ENCODE results near the gene PSME1. TPM values are rescaled to one million over a fixed set of nuclear protein-coding genes. Genes with fewer than 3 reads are reported as not detected.
A peak's percentile ranks its signal among the peaks of the same experiment; 100 is the strongest.

PSME1 gene
- total and polyA plus RNA-seq, 2 of the 13 experiments (the other 11 are each of a cell fraction or from before 2014, with no cell fraction given): 159 to 608 TPM

- no peak for TF ChIP-seq ZNF558 (CRISPR knock-in tag; IDR thresholded peaks at IDR 0.05; ENCODE audit: borderline replicate concordance)
- TF ChIP-seq ZHX2 (IDR thresholded peaks at IDR 0.05; ENCODE audit: low read depth): 0 out of 2 replicates have a peak, but pooled peaks have one; percentile 8
- no peak for TF ChIP-seq ZHX2 (CRISPR knock-in tag; IDR thresholded peaks at IDR 0.05; ENCODE audit: borderline replicate concordance)
- TF ChIP-seq ZNF44 (CRISPR knock-in tag; IDR thresholded peaks at IDR 0.05): no peak
- no peak for TF ChIP-seq ZNF234 (CRISPR knock-in tag; conservative IDR thresholded peaks at IDR 0.05)
- no peak for TF ChIP-seq RAD21 (CRISPR knock-in tag; IDR thresholded peaks at IDR 0.05)
- TF ChIP-seq MIER3 (CRISPR knock-in tag; IDR thresholded peaks at IDR 0.05; ENCODE audit: borderline replicate concordance): no peak
- TF ChIP-seq NR2C2 (CRISPR knock-in tag; IDR thresholded peaks at IDR 0.05; ENCODE audit: borderline replicate concordance): no peak
- TF ChIP-seq NFKB2 (CRISPR knock-in tag; IDR thresholded peaks at IDR 0.05; ENCODE audit: borderline replicate concordance): peak; percentile 67; the same call in 1 of the 2 replicates
- TF ChIP-seq ZC3H4 (CRISPR knock-in tag; IDR thresholded peaks at IDR 0.05; ENCODE audit: borderline replicate concordance): no peak
- TF ChIP-seq ZBTB4 (CRISPR knock-in tag; IDR thresholded peaks at IDR 0.05; ENCODE audit: borderline replicate concordance): 0 out of 2 replicates have a peak, but pooled peaks have one; percentile 24
- no peak for TF ChIP-seq AKAP8 (CRISPR knock-in tag; IDR thresholded peaks at IDR 0.05)
- TF ChIP-seq ZNF136 (CRISPR knock-in tag; IDR thresholded peaks at IDR 0.05; ENCODE audit: low read depth): no peak
- TF ChIP-seq ZNF143 (CRISPR knock-in tag; IDR thresholded peaks at IDR 0.05): peak; percentile 43; the same call in 1 of the 2 replicates
- no peak for TF ChIP-seq TARDBP (CRISPR knock-in tag; IDR thresholded peaks at IDR 0.05)
- no peak for TF ChIP-seq SRF (IDR thresholded peaks at IDR 0.05; ENCODE audit: low read depth, low read length)
- no peak for TF ChIP-seq SNAPC2 (CRISPR knock-in tag; IDR thresholded peaks at IDR 0.05)
- TF ChIP-seq, protein P1, sequence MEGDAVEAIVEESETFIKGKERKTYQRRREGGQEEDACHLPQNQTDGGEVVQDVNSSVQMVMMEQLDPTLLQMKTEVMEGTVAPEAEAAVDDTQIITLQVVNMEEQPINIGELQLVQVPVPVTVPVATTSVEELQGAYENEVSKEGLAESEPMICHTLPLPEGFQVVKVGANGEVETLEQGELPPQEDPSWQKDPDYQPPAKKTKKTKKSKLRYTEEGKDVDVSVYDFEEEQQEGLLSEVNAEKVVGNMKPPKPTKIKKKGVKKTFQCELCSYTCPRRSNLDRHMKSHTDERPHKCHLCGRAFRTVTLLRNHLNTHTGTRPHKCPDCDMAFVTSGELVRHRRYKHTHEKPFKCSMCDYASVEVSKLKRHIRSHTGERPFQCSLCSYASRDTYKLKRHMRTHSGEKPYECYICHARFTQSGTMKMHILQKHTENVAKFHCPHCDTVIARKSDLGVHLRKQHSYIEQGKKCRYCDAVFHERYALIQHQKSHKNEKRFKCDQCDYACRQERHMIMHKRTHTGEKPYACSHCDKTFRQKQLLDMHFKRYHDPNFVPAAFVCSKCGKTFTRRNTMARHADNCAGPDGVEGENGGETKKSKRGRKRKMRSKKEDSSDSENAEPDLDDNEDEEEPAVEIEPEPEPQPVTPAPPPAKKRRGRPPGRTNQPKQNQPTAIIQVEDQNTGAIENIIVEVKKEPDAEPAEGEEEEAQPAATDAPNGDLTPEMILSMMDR (CRISPR knock-in tag; IDR thresholded peaks at IDR 0.05): no peak
- no peak for TF ChIP-seq JUN (CRISPR knock-in tag; IDR thresholded peaks at IDR 0.05)
These were observed 3.8 kb upstream of the PSME1 start (continued) for GRCh38 chr14:24132061-24132685.

Data from HepG2 (cell line).